GM06990 (cell line): ENCODE measurements around the gene ST3GAL6.

Experiments
- DNase-seq: peaks from one replicate; pipeline ENCODE4 v3.0.0-alpha.2; 2011; ENCODE audit not compliant: insufficient read length; ENCODE audit errors: extremely low read depth
- H3K27me3 ChIP-seq: replicated peaks from 2 replicates; pipeline ENCODE4 v1.6.0; 2011; ENCODE audit warnings: low read length; ENCODE audit not compliant: control insufficient read depth, insufficient read depth
- H3K36me3 ChIP-seq: 2 replicates; pipeline ENCODE4 v1.5.1; 2011; ENCODE audit warnings: low read length; ENCODE audit not compliant: control insufficient read depth, insufficient read depth
- H3K4me3 ChIP-seq: replicated peaks from 2 replicates; pipeline ENCODE4 v1.5.1; 2011; ENCODE audit warnings: low read depth, mild to moderate bottlenecking, control low read depth, low read length
- TF ChIP-seq, protein P1 (sequence below): IDR thresholded peaks from 2 replicates; pipeline ENCODE4 v1.5.1; 2011; ENCODE audit warnings: low read length, control low read depth, mild to moderate bottlenecking, inconsistent platforms; ENCODE audit not compliant: insufficient read depth, poor library complexity, severe bottlenecking

Gene ST3GAL6

DNA sequence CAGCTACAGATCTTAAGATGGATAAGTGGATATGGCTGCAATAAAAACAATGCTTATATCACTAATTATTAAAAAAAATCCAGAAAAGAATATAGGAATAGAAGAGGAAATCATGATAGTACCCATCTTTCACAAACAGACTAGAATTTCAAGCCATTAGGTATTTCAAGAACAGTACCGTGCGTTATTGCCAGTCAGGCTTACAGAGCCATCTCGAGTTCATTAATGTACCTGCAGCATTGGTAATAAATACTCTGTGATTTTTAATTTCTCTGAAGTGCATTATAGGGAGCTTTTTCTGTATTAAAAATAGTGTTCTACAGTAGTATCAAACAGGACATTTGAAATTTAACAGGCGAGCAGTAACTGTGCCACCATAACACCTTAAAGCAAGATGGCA is 35.7 kb downstream of the ST3GAL6 start:
- H3K4me3 ChIP-seq = no peak overlapping the region
- H3K27me3 ChIP-seq = no peaks in the 10 kb centered on the region
- DNase-seq = no peak
- TF ChIP-seq, protein P1, sequence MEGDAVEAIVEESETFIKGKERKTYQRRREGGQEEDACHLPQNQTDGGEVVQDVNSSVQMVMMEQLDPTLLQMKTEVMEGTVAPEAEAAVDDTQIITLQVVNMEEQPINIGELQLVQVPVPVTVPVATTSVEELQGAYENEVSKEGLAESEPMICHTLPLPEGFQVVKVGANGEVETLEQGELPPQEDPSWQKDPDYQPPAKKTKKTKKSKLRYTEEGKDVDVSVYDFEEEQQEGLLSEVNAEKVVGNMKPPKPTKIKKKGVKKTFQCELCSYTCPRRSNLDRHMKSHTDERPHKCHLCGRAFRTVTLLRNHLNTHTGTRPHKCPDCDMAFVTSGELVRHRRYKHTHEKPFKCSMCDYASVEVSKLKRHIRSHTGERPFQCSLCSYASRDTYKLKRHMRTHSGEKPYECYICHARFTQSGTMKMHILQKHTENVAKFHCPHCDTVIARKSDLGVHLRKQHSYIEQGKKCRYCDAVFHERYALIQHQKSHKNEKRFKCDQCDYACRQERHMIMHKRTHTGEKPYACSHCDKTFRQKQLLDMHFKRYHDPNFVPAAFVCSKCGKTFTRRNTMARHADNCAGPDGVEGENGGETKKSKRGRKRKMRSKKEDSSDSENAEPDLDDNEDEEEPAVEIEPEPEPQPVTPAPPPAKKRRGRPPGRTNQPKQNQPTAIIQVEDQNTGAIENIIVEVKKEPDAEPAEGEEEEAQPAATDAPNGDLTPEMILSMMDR = no peak
- no peaks in the 10 kb centered on the region for H3K36me3 ChIP-seq

DNA sequence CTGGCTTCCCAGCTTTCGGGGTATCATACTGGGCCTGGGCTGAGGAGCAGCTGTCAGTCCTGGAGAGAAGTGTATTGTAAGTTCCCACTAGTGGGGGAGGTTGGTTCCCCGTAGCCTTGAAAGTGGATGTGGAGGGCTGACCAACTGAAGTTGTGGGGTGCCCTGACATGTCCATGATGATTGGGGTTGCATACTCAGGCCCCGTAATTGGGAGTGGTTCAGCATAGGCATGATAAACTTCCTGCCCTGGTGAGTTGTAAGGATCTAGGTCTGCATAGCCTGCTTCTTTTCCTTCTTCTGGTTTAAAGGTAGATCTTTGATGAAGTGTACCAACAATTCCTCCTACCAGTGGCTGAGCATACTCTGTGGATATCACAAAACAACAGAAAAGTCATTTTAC is 36.3 kb downstream of the ST3GAL6 start:
- no peaks in the 10 kb centered on the region for H3K36me3 ChIP-seq
- no peak overlapping the region for H3K4me3 ChIP-seq
- no peaks in the 10 kb centered on the region for H3K27me3 ChIP-seq
- TF ChIP-seq, protein P1 = no peak
- DNase-seq = no peak

DNA sequence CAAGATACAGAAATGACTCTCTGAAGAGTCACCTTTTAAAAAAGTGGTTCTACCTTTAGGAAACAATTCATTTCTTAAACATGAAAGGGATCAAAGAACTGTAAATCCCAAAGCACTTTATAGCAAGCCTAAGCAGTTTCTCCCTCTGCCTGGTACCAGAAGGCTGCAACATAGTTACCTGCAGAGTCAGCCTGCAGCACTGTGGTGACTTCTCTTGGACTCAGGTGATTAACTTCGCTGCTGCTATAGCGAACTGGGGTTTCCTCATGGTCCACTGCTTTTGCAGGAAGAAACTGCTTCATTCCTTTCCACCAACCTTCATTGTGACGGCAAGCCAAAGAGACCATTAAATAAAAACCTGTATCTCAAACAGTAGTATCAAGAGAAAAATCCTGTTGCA is 37.3 kb downstream of the ST3GAL6 start:
- no peak for DNase-seq
- Histone ChIP-seq H3K36me3 (no peaks in the 10 kb centered on the region), H3K27me3 (no peaks in the 10 kb centered on the region), H3K4me3 (no peak overlapping the region)
- TF ChIP-seq, protein P1 = no peak

DNA sequence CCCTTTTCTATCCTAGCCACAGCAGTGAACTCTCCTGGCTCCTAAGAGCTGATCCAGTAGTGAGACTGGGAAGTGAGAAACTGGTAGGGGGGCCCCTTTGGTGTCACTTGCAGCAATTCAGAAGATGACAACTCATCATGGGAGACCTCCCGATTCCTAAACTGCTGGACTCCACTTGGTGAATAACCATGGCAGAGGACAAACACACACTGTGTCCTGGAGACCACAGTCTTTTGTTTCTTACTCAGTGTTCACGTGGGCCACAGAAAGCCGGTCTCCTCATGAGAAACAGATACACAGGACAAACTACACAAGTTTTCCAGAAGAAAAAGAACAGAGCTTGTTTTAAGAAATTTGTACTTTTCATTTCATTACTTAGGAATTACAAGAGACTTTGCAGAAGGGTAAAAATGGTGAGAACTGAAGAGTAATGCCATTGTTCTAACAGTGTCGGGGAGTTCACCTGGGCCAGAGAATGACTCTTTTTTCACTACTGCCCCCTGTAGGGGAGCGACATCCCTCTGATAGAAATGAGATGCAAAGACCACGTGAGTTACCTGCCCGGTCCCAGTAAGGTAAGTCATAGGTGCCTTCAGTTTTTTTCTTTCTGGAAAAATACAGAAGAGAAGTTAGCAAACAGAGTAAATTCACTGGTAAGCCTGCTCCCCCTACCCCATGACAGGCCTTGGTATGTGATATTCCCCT is 38.1 kb downstream of the ST3GAL6 start:
- TF ChIP-seq, protein P1 = peak; percentile 17
- Histone ChIP-seq H3K4me3 (no peak overlapping the region), H3K27me3 (no peaks in the 10 kb centered on the region), H3K36me3 (no peaks in the 10 kb centered on the region)
- DNase-seq = no peak

DNA sequence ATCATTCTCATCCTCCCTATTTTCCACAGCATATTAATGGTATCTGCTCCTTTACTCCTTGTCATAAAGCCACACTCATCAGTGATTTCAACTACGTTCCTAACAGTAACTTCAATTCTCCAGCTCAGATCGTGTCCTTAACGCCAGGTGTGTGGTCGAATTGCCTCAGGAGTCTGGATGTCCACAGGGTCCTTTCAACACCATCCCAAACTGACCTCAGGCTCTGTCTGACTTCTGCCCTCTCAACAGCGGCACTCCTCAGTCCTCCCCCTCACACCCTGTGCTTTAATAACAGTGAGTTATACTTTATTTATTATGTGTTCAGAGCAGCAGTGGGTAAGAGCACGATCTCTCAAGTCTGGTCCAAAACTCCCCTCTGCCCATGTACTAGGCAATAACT is 42.4 kb downstream of the ST3GAL6 start:
- no peaks in the 10 kb centered on the region for H3K27me3 ChIP-seq
- no peaks in the 10 kb centered on the region; the same call in 1 of the 2 replicates for H3K36me3 ChIP-seq
- H3K4me3 ChIP-seq = no peak overlapping the region
- no peak for DNase-seq
- TF ChIP-seq, protein P1 = no peak

DNA sequence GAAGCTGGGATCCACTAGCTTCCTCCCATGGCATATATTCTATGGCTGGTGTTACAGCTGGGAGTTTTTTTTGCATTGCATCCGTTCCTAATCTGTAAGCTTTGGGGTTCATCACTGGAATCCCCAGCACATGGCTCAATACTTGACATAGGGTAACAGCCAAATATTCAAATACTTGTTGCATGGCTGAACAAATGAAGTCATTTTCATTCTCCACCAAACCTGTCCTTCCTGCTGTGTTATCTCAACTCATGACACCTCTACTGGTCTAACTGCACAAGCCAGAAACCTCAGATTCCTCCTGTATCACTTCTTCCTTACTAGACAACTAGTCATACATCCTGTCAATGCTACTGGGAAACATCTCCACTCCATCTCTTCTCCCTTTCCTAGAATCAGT is 43.4 kb downstream of the ST3GAL6 start:
- no peak overlapping the region for H3K4me3 ChIP-seq
- DNase-seq = no peak
- H3K27me3 ChIP-seq = no peaks in the 10 kb centered on the region
- TF ChIP-seq, protein P1 = no peak
- no peaks in the 10 kb centered on the region; the same call in 1 of the 2 replicates for H3K36me3 ChIP-seq
